Breast epithelium (tissue), 3 donors: ENCODE measurements around the gene RIMBP2.

Experiments
- CTCF ChIP-seq, 3 donors: fragments of 450-650 bp; IDR thresholded peaks; one replicate each; pipeline ENCODE4 v1.5.1; 2016 to 2017; ENCODE audit warnings: antibody characterized with exemption in 3 of 3, mild to moderate bottlenecking in 3 of 3, moderate library complexity in 3 of 3
- POLR2A ChIP-seq: fragments of 450-650 bp; IDR thresholded peaks from one replicate; pipeline ENCODE4 v1.6.1; 2016; ENCODE audit warnings: antibody characterized with exemption, mild to moderate bottlenecking, moderate library complexity
- POLR2AphosphoS5 ChIP-seq, 3 donors: sonication (generic); formaldehyde crosslinking; IDR thresholded peaks; one replicate each; pipeline ENCODE4 v1.6.1; 2017; ENCODE audit warnings: antibody characterized with exemption in 3 of 3

- TF ChIP-seq CTCF (IDR thresholded peaks at IDR 0.05) (no peak), POLR2A (no peak), POLR2AphosphoS5 (IDR thresholded peaks at IDR 0.05) (no peak)
Observed at GRCh38 chr12:130477701-130478100, 238.4 kb downstream of the RIMBP2 start.
